HepG2 (cell line): ENCODE measurements around the gene GPR152. TPM values are rescaled to one million over a fixed set of nuclear protein-coding genes. Genes with fewer than 3 reads are reported as not detected.

ENCODE experiments used
- CREM ChIP-seq, 2 experiments: sonication (generic) in 1 of 2; formaldehyde crosslinking in 1 of 2; IDR thresholded peaks; 2 replicates each; pipeline versions ENCODE4 v1.4.0 to v1.6.1; 2016 to 2020; ENCODE audit warnings: antibody characterized with exemption in 1 of 2, mild to moderate bottlenecking in 1 of 2, missing genetic modification reagents in 1 of 2
- FOXA3 ChIP-seq: IDR thresholded peaks from 2 replicates; pipeline ENCODE4 v1.6.1; 2016; ENCODE audit warnings: missing genetic modification reagents, missing compliant biosample characterization
- NFE2L1 ChIP-seq: sonication (generic); formaldehyde crosslinking; IDR thresholded peaks from 2 replicates; pipeline ENCODE4 v1.4.0; 2020; ENCODE audit warnings: missing genetic modification reagents, mild to moderate bottlenecking, borderline replicate concordance
- ONECUT2 ChIP-seq: sonication (generic); formaldehyde crosslinking; IDR thresholded peaks from 2 replicates; pipeline ENCODE4 v1.4.0; 2020; ENCODE audit warnings: missing genetic modification reagents
- PHF20 ChIP-seq: sonication (generic); formaldehyde crosslinking; IDR thresholded peaks from 2 replicates; pipeline ENCODE4 v1.5.0; 2020; ENCODE audit warnings: mild to moderate bottlenecking, missing genetic modification reagents
- ZNF350 ChIP-seq: sonication (generic); formaldehyde crosslinking; IDR thresholded peaks from 2 replicates; pipeline ENCODE4 v1.4.0; 2020; ENCODE audit warnings: mild to moderate bottlenecking, low read depth, missing genetic modification reagents, borderline replicate concordance
- ZNF564 ChIP-seq: sonication (generic); formaldehyde crosslinking; IDR thresholded peaks from 2 replicates; pipeline ENCODE4 v1.8.1; 2023; ENCODE audit warnings: mild to moderate bottlenecking, missing genetic modification reagents
- ZNF709 ChIP-seq: sonication (generic); formaldehyde crosslinking; IDR thresholded peaks from 2 replicates; pipeline ENCODE4 v1.5.0; 2020; ENCODE audit warnings: mild to moderate bottlenecking, missing genetic modification reagents
- polyA plus RNA-seq, 8 experiments: library from polyadenylated mRNA; depleted of rRNA in 3 of 8; stranded (reverse) in 7 of 8; unstranded in 1 of 8; fragments of >200 nt; fragmentation: Illumina TruSeq in 4 of 8; extraction: Trizol in 4 of 8; gene quantifications; 2 replicates each; pipeline versions ENCODE4 v1.2.1 to v1.2.3, GENCODE V29; 2011 to 2016; ENCODE audit warnings: low read depth in 4 of 8, missing spikeins in 1 of 8, mixed read lengths in 1 of 8; ENCODE audit not compliant: insufficient read depth in 1 of 8
- total RNA-seq, 5 experiments: library from RNA; depleted of rRNA; stranded (reverse); fragments of >200 nt; fragmentation: Illumina TruSeq; extraction: Trizol; gene quantifications; 2 replicates each; pipeline ENCODE4 v1.2.3, GENCODE V29; 2016; ENCODE audit warnings: low read depth in 1 of 5
- TF ChIP-seq, protein P1 (sequence below): sonication (generic); formaldehyde crosslinking; IDR thresholded peaks from 2 replicates; pipeline ENCODE4 v1.5.1; 2020; ENCODE audit warnings: mild to moderate bottlenecking, missing genetic modification reagents
- TF ChIP-seq, protein P2 (sequence below): sonication (generic); formaldehyde crosslinking; IDR thresholded peaks from 2 replicates; pipeline ENCODE4 v1.4.0; 2020; ENCODE audit warnings: missing genetic modification reagents, mild to moderate bottlenecking, borderline replicate concordance
- TF ChIP-seq, protein P3 (sequence below): IDR thresholded peaks from 2 replicates; pipeline ENCODE4 v1.6.1; 2012; ENCODE audit warnings: low read depth, low read length, improper control_type of control experiment
- TF ChIP-seq, protein P4 (sequence below): sonication (generic); formaldehyde crosslinking; IDR thresholded peaks from 2 replicates; pipeline ENCODE4 v1.9.0; 2021; ENCODE audit warnings: missing genetic modification reagents, borderline replicate concordance
- TF ChIP-seq, protein P5 (sequence below): IDR thresholded peaks from 2 replicates; pipeline ENCODE4 v1.6.1; 2018; ENCODE audit warnings: missing genetic modification reagents, mild to moderate bottlenecking, missing compliant biosample characterization

Gene GPR152
- total and polyA plus RNA-seq, 2 of the 13 experiments (the other 11 are each of a cell fraction or from before 2014, with no cell fraction given), result not detected

DNA sequence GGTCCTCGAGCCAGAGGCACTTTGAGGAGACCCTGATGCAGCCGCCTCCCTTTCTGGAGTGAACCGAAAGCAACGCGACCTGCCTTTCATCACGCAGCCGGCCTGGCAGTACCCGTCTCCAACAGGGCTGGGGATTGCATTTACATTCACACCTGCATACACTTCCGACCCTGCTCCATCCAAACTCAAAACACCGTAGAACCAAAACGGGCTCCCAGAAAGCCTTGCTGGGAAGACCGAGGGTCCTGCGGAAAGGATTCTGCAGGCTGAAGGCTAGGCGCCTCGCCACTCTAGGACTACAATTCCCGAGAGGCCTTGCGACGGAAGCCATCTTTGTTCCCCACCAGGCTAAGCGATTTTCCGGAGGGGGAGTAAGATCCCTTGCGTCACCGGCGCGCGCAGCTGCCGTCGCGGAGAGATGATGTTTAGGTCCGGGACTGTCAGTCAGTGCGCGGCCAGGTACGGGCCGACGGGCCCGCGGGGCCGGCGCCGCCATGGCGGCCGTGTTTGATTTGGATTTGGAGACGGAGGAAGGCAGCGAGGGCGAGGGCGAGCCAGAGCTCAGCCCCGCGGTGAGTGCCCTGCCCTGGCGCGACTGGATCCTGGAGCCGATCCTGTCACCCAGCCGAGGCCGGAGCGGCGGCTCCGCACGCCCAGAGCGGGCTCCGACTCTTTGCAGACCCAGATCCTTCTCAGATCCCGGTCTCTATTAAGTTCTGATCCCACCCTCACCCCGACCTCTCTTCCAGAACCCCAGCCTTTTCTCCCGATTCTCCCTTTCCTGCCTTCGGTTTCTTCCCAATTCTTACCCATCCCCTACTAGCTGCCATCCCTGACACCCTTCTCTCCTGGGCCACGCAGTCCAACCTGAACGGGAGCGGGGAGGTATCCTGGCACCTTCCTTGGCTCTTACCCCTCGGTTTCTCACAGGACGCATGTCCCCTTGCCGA, 24.2 kb downstream of the GPR152 start, which contains the start of gene RPS6KB2 (continued):
- TF ChIP-seq, protein P1, sequence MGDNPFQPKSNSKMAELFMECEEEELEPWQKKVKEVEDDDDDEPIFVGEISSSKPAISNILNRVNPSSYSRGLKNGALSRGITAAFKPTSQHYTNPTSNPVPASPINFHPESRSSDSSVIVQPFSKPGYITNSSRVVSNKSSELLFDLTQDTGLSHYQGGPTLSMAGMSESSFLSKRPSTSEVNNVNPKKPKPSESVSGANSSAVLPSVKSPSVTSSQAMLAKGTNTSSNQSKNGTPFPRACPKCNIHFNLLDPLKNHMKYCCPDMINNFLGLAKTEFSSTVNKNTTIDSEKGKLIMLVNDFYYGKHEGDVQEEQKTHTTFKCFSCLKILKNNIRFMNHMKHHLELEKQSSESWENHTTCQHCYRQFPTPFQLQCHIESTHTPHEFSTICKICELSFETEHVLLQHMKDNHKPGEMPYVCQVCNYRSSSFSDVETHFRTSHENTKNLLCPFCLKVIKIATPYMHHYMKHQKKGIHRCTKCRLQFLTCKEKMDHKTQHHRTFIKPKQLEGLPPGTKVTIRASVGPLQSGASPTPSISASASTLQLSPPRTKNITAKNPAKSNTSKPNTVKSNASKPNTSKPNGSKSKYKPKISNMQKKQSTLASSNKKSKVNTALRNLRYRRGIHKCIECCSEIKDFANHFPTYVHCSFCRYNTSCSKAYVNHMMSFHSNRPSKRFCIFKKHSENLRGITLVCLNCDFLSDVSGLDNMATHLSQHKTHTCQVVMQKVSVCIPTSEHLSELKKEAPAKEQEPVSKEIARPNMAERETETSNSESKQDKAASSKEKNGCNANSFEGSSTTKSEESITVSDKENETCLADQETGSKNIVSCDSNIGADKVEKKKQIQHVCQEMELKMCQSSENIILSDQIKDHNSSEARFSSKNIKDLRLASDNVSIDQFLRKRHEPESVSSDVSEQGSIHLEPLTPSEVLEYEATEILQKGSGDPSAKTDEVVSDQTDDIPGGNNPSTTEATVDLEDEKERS (CRISPR knock-in tag), result peak; percentile 27; the same call in 1 of the 2 replicates
- TF ChIP-seq, protein P2, sequence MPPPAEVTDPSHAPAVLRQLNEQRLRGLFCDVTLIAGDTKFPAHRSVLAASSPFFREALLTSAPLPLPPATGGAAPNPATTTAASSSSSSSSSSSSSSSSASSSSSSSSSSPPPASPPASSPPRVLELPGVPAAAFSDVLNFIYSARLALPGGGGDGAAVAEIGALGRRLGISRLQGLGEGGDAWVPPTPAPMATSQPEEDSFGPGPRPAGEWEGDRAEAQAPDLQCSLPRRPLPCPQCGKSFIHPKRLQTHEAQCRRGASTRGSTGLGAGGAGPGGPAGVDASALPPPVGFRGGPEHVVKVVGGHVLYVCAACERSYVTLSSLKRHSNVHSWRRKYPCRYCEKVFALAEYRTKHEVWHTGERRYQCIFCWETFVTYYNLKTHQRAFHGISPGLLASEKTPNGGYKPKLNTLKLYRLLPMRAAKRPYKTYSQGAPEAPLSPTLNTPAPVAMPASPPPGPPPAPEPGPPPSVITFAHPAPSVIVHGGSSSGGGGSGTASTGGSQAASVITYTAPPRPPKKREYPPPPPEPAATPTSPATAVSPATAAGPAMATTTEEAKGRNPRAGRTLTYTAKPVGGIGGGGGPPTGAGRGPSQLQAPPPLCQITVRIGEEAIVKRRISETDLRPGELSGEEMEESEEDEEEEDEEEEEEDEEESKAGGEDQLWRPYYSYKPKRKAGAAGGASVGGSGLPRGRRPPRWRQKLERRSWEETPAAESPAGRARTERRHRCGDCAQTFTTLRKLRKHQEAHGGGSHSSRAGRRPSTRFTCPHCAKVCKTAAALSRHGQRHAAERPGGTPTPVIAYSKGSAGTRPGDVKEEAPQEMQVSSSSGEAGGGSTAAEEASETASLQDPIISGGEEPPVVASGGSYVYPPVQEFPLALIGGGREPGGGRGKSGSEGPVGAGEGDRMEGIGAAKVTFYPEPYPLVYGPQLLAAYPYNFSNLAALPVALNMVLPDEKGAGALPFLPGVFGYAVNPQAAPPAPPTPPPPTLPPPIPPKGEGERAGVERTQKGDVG (CRISPR knock-in tag), result 0 out of 2 replicates have a peak, but pooled peaks have one; percentile 44
- TF ChIP-seq, protein P3, sequence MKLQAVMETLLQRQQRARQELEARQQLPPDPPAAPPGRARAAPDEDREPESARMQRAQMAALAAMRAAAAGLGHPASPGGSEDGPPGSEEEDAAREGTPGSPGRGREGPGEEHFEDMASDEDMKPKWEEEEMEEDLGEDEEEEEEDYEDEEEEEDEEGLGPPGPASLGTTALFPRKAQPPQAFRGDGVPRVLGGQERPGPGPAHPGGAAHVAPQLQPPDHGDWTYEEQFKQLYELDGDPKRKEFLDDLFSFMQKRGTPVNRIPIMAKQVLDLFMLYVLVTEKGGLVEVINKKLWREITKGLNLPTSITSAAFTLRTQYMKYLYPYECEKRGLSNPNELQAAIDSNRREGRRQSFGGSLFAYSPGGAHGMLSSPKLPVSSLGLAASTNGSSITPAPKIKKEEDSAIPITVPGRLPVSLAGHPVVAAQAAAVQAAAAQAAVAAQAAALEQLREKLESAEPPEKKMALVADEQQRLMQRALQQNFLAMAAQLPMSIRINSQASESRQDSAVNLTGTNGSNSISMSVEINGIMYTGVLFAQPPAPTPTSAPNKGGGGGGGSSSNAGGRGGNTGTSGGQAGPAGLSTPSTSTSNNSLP, result no peak
- TF ChIP-seq ONECUT2 (peak; percentile 18; the same call in 1 of the 2 replicates), CREM (IDR thresholded peaks at IDR 0.05) (peak; percentile 100), CREM (CRISPR knock-in tag; IDR thresholded peaks at IDR 0.05) (peak; percentile 98), ZNF564 (CRISPR knock-in tag) (peak; percentile 7; the same call in 1 of the 2 replicates), PHF20 (peak; percentile 96), NFE2L1 (no peak), FOXA3 (CRISPR knock-in tag) (peak; percentile 60; the same call in 1 of the 2 replicates), ZNF350 (CRISPR knock-in tag) (peak; percentile 83), ZNF709 (CRISPR knock-in tag) (peak; percentile 77; the same call in 1 of the 2 replicates)
- TF ChIP-seq, protein P4, sequence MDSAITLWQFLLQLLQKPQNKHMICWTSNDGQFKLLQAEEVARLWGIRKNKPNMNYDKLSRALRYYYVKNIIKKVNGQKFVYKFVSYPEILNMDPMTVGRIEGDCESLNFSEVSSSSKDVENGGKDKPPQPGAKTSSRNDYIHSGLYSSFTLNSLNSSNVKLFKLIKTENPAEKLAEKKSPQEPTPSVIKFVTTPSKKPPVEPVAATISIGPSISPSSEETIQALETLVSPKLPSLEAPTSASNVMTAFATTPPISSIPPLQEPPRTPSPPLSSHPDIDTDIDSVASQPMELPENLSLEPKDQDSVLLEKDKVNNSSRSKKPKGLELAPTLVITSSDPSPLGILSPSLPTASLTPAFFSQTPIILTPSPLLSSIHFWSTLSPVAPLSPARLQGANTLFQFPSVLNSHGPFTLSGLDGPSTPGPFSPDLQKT (CRISPR knock-in tag), result peak; percentile 89; the same call in 1 of the 2 replicates
- TF ChIP-seq, protein P5, sequence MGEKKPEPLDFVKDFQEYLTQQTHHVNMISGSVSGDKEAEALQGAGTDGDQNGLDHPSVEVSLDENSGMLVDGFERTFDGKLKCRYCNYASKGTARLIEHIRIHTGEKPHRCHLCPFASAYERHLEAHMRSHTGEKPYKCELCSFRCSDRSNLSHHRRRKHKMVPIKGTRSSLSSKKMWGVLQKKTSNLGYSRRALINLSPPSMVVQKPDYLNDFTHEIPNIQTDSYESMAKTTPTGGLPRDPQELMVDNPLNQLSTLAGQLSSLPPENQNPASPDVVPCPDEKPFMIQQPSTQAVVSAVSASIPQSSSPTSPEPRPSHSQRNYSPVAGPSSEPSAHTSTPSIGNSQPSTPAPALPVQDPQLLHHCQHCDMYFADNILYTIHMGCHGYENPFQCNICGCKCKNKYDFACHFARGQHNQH (CRISPR knock-in tag), result peak; percentile 87
